ENCODE results near the gene SEL1L. TPM values are rescaled to one million over a fixed set of nuclear protein-coding genes. Genes with fewer than 3 reads are reported as not detected.
"Not testable (repeated sequence)": the region's sequence is repeated elsewhere in the genome, so short reads cannot be mapped to it uniquely, and the experiment has no call there.

Gene SEL1L
- total RNA-seq, 1 donor from 2014 or later = 28.0 TPM

DNA sequence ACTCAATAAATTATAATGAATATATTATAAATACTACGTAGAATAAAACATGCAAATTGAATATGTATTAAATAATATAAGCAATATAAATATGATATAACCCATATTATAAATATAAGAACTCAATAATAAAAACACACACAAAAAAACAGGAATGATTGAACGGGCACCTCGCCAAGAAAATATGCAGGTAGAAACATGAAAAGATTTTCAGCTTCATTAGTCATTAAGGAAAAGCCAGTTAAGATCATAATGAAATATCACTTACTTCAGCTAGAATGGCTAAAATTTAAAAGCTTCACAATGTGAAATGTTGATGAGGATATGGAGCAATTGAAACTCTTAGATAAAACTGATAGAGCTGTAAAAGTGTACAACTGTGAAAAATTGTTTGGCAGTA lies 17.8 kb upstream of the SEL1L start:
- Mint-ChIP-seq H3K36me3 (no peaks in the 10 kb centered on the region), H3K27ac (no peak overlapping the region)
- TF ChIP-seq EZH2phosphoT487 (IDR thresholded peaks at IDR 0.05) (no peak), EZH2 (IDR thresholded peaks at IDR 0.05) (no peak)
- TF ChIP-seq, protein P1, sequence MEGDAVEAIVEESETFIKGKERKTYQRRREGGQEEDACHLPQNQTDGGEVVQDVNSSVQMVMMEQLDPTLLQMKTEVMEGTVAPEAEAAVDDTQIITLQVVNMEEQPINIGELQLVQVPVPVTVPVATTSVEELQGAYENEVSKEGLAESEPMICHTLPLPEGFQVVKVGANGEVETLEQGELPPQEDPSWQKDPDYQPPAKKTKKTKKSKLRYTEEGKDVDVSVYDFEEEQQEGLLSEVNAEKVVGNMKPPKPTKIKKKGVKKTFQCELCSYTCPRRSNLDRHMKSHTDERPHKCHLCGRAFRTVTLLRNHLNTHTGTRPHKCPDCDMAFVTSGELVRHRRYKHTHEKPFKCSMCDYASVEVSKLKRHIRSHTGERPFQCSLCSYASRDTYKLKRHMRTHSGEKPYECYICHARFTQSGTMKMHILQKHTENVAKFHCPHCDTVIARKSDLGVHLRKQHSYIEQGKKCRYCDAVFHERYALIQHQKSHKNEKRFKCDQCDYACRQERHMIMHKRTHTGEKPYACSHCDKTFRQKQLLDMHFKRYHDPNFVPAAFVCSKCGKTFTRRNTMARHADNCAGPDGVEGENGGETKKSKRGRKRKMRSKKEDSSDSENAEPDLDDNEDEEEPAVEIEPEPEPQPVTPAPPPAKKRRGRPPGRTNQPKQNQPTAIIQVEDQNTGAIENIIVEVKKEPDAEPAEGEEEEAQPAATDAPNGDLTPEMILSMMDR (IDR thresholded peaks at IDR 0.05) = no peak

DNA sequence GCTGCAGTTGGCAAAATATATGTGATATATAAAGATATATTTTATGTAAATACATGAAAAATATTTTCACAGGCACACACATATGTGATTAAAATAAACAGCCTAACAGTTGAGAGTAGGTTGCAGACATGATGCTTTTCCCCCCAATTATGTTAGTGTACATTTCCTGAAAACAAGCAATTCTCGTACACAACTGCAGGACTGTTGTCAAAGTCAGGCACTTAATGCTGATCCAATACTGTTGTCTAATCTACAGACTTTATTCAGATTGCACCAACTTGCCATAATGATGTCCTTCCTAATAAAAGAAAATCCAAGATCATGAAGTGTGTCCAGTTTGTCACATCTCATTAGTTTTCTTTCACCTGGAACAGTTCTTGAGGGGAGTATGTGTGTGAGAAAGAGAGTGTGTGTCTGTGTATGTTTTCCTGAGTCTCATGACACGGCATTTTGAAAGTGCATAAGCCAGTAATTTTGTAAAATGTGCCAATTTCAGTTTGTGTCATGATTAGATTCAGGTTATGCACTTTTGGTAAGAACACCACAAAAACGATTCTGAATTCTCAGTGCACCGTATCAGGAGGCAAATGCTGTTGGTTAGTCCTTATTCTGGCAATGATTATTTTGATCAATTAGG lies 16.5 kb upstream of the SEL1L start:
- Mint-ChIP-seq H3K36me3 (no peaks in the 10 kb centered on the region), H3K4me3 (no peak overlapping the region), H3K9me3 (peaks cover 2% of the 10 kb centered on the region), H3K27ac (no peak overlapping the region), H3K27me3 (ENCODE audit: insufficient read depth, low read depth) (peaks cover 3% of the 10 kb centered on the region), H3K4me1 (no peaks in the 10 kb centered on the region)
- Histone ChIP-seq H3K4me1 (no peaks in the 10 kb centered on the region), H3K79me2 (ENCODE audit: low read depth) (no peaks in the 10 kb centered on the region), H4K20me1 (ENCODE audit: low read depth) (no peaks in the 10 kb centered on the region), H3K27ac (no peak overlapping the region), H3K4me2 (no peak overlapping the region), H3K9ac (no peak overlapping the region), H3K27me3 (no peaks in the 10 kb centered on the region), H3F3A (ENCODE audit: low read depth) (no peaks in the 10 kb centered on the region), H3K4me3 (no peak overlapping the region), H3K9me3 (ENCODE audit: low read depth) (no peaks in the 10 kb centered on the region), H2AFZ (replicated peaks) (peak overlapping the region; percentile 22), H3K36me3 (no peaks in the 10 kb centered on the region)
- TF ChIP-seq, protein P1 (IDR thresholded peaks at IDR 0.05) = no peak
- no peak for TF ChIP-seq EZH2phosphoT487 (IDR thresholded peaks at IDR 0.05)
- no peak for TF ChIP-seq EZH2 (IDR thresholded peaks at IDR 0.05)
- no peak for DNase-seq (ENCODE audit: low spot score)

More for the DNA sequence above, 17.8 kb upstream of the SEL1L start:
- Mint-ChIP-seq H3K9me3 (peaks cover 2% of the 10 kb centered on the region), H3K4me1 (no peaks in the 10 kb centered on the region), H3K27me3 (ENCODE audit: insufficient read depth, low read depth) (peaks cover 3% of the 10 kb centered on the region), H3K4me3 (no peak overlapping the region)
- Histone ChIP-seq H3K4me2 (no peak overlapping the region), H3F3A (ENCODE audit: low read depth) (no peaks in the 10 kb centered on the region), H2AFZ (replicated peaks) (no peak overlapping the region), H3K4me3 (no peak overlapping the region), H3K36me3 (no peaks in the 10 kb centered on the region), H3K9me3 (ENCODE audit: low read depth) (no peaks in the 10 kb centered on the region), H3K9ac (no peak overlapping the region), H3K79me2 (ENCODE audit: low read depth) (no peaks in the 10 kb centered on the region), H3K27me3 (no peaks in the 10 kb centered on the region), H3K27ac (no peak overlapping the region), H4K20me1 (ENCODE audit: low read depth) (no peaks in the 10 kb centered on the region), H3K4me1 (no peaks in the 10 kb centered on the region)
- DNase-seq (ENCODE audit: low spot score) = no peak

DNA sequence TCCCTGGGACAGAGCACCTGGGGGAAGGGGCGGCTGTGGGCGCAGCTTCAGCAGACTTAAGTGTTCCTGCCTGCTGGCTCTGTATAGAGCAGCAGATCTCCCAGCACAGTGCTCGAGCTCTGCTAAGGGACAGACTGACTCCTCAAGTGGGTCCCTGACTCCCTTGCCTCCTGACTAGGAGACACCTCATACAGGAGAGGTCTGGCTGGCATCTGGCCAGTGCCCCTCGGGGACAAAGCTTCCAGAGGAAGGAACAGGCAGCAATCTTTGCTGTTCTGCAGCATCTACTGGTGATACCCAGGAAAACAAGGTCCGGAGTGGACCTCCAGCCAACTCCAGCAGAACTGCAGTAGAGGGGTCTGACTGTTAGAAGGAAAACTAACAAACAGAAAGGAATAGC lies 7.6 kb upstream of the SEL1L start:
- H3K4me1 ChIP-seq; H4K20me1 ChIP-seq (ENCODE audit: low read depth); H3K27ac Mint-ChIP-seq; DNase-seq (ENCODE audit: low spot score); H3K27me3 Mint-ChIP-seq (ENCODE audit: insufficient read depth, low read depth); H3K4me3 ChIP-seq; H3K27ac ChIP-seq; H3F3A ChIP-seq (ENCODE audit: low read depth); H3K4me1 Mint-ChIP-seq; H3K4me2 ChIP-seq; H3K79me2 ChIP-seq (ENCODE audit: low read depth); H3K9me3 Mint-ChIP-seq; H3K36me3 Mint-ChIP-seq; H3K27me3 ChIP-seq; H3K9me3 ChIP-seq (ENCODE audit: low read depth); H3K36me3 ChIP-seq; H3K9ac ChIP-seq: not testable (repeated sequence)
- H2AFZ ChIP-seq (replicated peaks) = peak overlapping the region; percentile 68
- H3K4me3 Mint-ChIP-seq = peak overlapping the region; percentile 8

DNA sequence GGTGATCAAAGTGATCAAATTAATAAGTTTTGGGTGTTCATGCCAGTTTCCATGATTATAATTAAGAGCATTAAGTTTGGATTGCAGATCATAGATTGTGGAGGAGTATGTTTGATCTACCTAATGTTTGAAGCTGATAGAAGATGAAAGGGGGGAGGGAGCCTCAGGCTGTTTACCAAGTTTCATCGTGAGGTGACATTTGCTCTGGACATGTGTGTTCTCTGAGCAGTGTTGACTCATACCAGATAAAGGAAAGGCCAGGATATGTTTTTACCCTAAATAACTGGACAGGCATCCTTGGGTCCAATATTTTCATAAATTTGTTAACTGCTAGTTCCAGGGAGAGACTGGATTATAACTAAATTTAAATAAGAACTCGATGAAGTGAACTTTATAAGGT lies 3.5 kb upstream of the SEL1L start:
- Histone ChIP-seq H3K27me3 (no peaks in the 10 kb centered on the region), H3K9me3 (ENCODE audit: low read depth) (no peaks in the 10 kb centered on the region), H3K27ac (no peak overlapping the region), H2AFZ (replicated peaks) (no peak overlapping the region), H3K36me3 (no peaks in the 10 kb centered on the region), H4K20me1 (ENCODE audit: low read depth) (peaks cover 13% of the 10 kb centered on the region), H3K4me3 (no peak overlapping the region), H3K9ac (no peak overlapping the region), H3K79me2 (ENCODE audit: low read depth) (peaks cover 13% of the 10 kb centered on the region), H3K4me1 (peaks cover 7% of the 10 kb centered on the region), H3F3A (ENCODE audit: low read depth) (no peaks in the 10 kb centered on the region), H3K4me2 (no peak overlapping the region)
- H3K36me3 Mint-ChIP-seq = no peaks in the 10 kb centered on the region
- H3K9me3 Mint-ChIP-seq = peaks cover 10% of the 10 kb centered on the region
- no peak for TF ChIP-seq EZH2 (IDR thresholded peaks at IDR 0.05)
- TF ChIP-seq, protein P1 (IDR thresholded peaks at IDR 0.05) = no peak
- no peak for TF ChIP-seq EZH2phosphoT487 (IDR thresholded peaks at IDR 0.05)
- peaks cover 3% of the 10 kb centered on the region for H3K27me3 Mint-ChIP-seq (ENCODE audit: insufficient read depth, low read depth)
- no peak overlapping the region for H3K4me3 Mint-ChIP-seq
- no peak for DNase-seq (ENCODE audit: low spot score)
- H3K4me1 Mint-ChIP-seq = peaks cover 7% of the 10 kb centered on the region
- no peak overlapping the region for H3K27ac Mint-ChIP-seq

Measured in neural progenitor cell (in vitro differentiated cells).